ENCODE results near the gene ACIN1.
"Not testable (repeated sequence)": the region's sequence is repeated elsewhere in the genome, so short reads cannot be mapped to it uniquely, and the experiment has no call there.

ACIN1 gene

DNA sequence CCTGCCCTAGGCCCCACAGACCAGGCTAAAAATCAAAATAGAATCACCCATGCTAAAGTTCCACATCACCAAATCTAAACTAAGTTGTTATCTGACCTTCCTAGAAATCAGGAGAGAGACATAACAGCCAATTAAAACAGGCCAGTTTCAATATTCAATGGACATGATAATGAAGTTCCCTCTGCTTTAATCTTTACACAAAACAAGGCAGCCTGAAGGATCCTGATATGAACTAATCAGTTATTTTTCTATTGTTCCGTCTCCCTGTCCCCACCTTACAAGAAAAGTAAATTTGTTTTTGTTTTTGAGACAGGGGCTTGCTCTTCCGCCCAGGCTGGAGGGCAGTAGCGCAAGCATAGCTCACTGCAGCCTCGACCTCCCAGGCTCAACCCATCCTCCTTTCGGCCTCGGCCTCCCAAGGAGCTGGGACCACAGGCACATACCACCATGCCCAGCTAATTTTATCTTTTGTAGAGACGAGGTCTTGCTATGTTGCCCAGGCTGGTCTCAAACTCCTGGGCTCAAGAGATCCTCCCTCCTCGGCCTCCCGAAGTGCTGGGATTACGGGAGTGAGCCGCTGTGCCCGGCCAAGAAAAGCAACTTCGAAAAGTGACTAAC lies 29.5 kb upstream of the ACIN1 start:
- DNase-seq (ENCODE audit: low read depth) = no peak

DNA sequence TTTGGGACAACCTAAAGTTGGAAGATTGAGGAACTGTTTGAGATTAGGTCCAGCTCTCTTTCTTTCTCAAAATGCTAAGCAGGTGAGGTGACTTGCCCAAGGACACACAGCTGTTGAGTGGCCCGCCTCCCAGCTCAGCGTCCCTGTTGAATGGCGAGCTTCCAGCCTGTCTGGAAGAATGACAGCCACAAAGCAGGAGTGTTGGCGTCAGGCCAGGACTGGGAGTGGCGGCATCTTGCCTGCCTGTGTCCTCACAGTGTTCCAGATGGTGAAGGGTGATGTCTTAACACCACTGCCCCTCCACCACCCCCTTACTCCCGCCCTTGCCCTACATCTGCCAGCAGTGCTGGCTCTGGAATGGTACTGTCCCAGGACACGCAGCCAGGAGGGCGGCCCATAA lies 28.5 kb upstream of the ACIN1 start:
- no peak for DNase-seq (ENCODE audit: low read depth)

DNA sequence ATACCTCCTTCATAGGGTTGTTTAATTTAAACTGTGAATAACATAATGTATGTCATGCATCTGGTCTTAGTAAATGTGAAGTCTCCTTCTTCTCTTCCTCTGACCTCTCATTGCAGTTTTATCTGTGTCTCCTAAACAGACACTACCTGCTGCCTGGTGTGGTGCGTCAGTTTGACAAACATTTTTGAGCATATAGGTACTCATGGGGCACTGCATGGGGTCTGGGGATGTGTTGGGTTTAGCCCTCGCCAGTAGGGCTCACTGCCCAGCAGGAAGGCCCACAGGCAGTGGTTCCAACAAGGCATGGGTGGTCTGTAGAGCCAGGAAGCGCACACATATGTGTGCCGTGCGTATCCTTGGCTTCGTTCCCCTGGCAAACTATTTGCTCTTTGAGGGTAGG lies 27.1 kb upstream of the ACIN1 start:
- no peak for DNase-seq (ENCODE audit: low read depth)

DNA sequence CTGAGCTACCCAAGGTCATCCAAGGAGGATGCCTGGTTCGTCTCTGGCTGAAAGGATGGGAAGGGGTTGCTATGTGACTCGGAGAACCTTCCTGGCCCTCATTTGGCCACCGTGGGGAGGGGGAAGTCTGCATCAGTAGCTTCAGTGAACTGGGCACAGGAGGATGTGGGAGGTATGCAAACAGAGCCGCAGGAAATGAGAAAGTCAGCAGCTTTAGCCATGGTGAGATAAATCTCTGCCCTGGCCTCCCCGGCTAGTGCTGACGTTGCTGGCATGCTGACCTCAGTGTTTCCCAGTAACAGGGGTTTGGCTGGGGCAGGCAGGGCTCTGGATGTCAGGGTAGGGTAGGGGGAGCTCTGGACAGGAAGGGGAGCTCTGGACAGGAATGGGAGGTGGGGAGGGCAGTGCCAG lies 26.4 kb upstream of the ACIN1 start:
- no peak for DNase-seq (ENCODE audit: low read depth)

DNA sequence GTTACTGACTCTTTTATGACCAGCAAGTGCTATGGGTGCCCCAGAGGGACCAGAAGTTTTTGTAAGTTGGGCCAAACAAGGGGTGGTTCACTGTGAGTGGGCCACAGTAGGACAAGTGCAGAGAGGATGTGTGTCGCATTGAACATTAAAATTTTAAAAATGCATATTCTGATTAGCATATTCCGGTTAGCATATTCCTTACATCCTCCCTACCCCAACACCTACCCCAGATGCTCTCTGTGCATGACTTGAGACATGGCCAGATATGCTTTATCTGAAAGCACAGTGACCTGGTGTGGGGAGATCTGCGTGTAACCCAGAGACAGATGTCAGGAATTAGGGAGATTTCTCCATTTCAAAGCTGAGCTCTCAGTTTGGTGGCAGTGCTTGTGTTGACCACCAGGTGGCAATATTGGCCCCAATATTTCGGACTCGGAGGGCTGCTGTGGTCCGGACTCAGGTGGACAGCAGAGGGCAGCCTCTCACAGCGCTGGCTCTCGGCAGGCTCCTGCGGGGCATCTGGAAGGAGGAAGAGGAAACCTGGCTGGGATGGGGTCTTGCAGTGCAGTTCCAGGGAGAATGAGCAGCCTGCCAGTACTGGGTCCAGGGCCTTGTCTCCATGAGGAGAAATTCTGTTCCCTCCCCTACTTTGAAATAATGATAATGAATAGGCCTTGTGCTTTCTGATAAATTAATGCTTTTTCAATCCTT lies 25.8 kb upstream of the ACIN1 start:
- peak; percentile 73 for DNase-seq (ENCODE audit: low read depth)

DNA sequence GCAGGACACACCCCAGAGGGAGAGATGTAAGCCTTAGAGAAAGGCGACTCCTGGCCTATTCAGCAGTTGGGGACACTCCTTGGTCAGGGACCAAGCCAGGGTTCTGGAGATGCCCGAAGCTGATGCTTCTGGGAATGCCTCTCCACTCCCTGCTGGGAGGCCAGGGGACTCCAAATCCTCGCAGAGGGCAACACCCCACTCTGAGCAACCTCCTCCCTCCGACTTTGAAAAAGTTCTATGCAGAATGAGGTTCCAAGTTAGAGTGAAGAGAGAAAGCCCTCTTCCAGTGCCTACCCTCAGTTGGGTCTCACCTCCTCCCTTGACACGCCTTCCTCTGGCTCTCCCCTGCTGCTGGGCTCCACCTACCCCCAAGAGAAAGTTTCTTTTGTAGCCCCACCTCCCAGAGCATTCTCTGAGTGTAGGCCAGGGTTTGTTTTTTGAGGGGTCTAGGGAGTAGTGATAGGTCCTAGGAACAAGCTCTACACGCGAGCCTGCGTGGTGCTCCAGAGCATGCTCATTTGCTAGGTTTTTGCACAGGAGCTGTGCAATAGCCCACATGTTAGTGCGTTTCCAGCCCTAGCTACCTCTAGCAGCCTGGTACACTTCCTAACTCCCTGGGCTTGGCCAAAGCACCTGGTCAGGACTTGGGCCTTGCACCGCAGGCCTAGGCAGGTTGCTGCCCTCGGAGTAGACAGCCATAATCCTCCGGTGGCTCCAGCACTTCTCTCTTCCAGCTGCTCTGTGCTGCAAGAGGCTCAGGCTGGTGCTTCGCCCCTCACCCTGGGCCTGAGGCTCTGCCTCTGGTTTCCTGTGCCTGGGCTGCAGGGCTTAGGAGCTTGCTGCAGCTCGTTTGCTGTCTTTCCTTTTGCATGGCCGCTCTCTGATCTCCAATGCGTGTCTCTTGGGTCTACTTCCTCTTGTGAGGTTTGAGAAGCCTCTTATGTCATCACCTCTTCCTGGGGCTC lies 24.7 kb upstream of the ACIN1 start:
- no peak for DNase-seq (ENCODE audit: low read depth)

DNA sequence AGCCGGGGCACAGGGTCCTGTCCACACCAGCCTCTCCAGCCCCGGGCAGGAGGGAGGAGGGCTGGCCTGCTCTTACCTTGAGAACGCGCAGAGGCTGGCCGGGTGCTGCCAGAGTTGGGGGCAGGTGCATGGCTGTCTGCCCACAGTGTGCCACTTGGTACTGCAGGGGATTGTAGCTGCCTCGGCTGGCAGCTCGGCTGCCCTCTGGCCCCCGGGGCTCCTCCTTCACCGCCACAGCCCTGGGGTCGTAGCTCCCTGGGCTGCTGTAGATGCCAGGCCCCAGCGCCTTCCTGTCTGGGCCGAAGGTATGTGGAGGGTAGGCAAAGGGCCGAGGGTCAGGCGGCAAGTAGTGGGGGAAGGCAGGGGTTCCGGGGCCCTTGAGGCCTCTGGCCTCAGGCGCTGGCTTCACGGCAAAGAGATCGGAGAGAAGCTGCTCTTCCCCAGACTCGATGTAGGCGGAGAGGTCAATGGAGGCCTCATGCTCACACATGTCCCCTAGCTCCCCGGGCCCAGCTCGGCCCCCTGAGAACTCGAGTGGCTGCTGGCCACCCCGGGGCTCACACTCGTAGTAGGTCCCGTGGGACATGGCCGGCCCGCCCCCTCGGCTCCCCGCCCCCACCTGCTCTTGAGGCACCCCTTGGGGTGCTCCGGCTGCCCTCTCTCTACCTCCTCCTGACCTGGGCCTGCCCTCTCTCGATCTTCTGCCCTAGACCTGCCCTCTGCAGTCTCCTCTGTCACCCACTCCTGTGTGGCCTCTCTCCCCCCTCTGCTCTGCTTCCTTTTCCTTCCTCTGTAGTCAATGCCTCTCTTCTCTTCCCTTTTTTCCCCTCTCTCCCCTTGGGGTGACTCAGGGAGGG lies 23.8 kb upstream of the ACIN1 start, which contains the start of gene CEBPE:
CEBPE (minus strand) TSS at position 750 of the 857 bp plus-strand sequence; CDS start at position 586, 164 bp downstream.
- DNase-seq (ENCODE audit: low read depth) = no peak

DNA sequence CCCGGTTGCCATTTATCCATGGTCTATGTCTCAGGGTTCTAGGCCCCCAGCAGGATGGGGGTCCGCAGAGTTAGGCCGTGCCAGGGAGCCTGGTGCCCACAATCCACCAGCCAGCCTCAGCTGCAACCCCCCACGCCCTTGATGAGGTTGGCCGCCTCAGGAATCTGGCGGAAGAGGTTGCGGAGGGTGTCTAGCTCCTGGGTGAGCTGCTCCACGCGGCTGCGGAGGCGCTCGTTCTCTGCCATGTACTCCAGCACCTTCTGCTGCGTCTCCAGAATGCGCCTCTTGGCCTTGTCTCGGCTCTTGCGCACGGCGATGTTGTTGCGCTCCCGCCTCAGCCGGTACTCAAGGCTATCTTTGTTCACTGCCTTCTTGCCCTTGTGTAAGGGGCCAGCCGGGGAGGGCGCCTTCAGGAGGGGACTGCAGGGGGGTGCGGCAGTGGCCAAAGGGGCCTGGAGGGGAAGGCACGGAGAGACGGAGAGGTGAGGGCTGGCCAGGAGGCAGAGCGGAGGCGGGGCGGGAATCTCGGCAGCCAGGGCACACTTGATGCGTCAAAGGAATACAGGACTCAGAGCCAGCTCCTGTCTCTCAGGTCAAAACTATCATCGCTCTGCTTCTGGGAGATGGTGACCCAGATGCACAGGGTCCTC lies 22.6 kb upstream of the ACIN1 start:
- DNase-seq (ENCODE audit: low read depth) = no peak

DNA sequence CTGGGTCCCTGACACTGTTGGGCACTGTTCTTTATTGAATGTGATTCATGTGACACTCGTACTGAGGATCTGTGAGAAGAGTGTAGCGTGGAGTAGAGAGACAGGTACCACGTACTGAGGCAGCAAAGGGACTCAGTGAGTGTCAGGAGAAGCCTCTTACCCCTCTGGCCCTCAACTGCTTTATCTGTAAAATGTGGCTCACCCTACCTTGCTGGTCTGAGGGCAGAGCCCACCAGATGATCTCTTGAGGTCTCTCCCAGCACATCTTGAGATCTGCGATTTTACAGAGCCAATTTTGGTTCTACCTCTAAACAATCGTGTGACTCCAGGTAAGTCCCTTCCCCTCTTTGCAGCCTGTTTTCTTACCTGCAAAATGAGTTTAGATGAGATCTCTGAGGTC lies 21.0 kb upstream of the ACIN1 start:
- no peak for DNase-seq (ENCODE audit: low read depth)

DNA sequence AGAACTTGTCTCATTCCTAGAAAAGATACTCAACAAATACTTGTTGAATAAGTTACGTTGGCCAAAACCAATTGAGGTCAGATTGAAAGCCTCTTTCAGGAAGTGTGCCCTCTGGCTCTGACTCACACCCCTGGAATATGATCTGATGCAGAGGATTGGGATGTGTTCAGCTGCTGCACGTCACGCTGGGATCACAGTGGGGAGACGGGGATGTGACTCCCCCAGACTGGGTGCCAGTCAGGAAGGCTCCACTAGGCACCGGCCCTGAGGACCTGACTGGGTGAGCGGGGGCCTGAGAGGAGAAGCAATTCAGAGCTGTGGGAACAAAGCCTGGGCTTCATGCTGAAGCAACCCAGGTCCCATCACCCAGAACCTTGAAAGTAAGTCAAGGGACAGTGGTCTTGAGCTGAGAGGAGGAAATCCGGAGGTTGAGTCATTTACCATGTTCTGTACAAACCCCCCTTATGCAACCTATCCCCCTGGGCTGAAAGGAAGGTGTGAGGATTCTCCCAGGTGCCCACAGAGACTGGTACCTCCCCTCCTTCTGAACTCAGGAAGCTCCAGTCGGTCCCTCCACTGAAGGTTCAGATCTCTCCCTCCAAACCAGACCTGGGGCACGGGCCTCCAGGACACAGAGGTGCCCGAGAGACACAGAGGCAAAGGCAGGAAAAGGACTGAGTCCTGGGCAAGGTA lies 20.2 kb upstream of the ACIN1 start:
- DNase-seq (ENCODE audit: low read depth) = peak; percentile 71

DNA sequence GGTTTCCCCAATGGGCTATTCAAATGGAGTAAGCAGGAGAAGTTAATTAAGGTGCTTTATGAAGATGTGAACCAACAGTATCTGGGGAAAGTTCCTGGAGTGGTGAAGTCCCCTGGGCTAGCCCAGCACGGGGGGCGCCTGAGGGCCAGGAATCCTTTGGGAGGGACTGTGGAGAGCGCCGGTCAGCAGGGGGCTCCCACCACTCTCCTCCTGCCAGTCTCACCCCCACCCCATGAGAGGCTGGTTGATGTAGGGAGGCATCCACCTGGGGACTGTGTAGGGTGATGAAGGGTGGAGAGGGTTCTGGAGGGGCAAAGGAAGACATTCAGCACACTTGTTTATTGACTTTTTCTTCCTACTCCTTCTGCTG lies 19.7 kb upstream of the ACIN1 start:
- no peak for DNase-seq (ENCODE audit: low read depth)

DNA sequence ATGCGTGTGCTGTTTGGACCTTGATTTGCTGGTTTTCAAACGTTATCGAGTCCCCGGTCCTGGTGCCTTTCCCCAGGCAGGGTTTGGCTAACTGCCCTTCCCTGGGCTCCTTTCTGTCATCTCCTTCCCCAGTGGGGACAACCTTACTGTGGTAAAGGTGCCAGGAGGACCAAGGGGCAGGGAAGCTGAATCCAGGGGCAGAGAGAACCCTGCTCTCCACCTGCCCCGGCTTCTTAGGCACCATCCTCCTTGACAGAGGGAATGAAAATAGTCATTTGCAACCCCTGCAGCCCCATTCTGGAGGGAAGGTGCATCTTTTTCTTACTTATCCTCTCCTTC lies 19.2 kb upstream of the ACIN1 start:
- DNase-seq (ENCODE audit: low read depth) = no peak

DNA sequence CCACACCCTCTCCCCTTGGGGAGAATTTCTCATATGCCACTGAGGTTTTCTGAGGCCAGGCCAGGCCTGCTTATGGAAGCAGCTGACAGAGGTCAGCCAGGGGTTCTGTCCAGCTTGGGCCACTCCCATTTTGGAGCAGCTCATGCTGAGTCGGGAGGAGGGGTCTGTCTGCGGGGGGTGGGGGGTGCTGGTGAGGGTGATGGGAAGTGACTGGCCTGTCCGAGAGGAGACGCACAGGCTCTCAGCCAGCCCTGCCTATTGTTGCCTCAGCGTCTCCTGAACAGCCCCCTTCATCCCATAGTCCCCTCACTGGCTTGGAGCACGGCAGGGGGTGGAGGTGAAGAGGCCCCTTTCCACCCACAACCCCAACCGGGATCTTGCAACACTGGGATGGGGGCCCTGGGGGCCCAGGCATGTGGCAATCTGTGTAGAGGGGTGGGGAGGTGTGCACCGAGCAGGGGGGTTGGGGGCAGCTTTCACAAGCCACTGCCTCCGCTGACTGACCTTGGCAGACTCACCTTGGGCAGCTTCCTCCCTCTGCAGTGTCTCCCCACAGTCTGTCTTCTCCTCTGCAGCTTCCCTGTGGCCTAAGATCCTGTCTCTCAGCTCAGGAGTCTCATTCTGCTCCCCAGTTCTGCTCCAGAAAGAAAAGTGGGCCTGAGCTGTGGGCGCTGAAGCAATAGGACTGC lies 18.6 kb upstream of the ACIN1 start:
- peak; percentile 43 for DNase-seq (ENCODE audit: low read depth)

DNA sequence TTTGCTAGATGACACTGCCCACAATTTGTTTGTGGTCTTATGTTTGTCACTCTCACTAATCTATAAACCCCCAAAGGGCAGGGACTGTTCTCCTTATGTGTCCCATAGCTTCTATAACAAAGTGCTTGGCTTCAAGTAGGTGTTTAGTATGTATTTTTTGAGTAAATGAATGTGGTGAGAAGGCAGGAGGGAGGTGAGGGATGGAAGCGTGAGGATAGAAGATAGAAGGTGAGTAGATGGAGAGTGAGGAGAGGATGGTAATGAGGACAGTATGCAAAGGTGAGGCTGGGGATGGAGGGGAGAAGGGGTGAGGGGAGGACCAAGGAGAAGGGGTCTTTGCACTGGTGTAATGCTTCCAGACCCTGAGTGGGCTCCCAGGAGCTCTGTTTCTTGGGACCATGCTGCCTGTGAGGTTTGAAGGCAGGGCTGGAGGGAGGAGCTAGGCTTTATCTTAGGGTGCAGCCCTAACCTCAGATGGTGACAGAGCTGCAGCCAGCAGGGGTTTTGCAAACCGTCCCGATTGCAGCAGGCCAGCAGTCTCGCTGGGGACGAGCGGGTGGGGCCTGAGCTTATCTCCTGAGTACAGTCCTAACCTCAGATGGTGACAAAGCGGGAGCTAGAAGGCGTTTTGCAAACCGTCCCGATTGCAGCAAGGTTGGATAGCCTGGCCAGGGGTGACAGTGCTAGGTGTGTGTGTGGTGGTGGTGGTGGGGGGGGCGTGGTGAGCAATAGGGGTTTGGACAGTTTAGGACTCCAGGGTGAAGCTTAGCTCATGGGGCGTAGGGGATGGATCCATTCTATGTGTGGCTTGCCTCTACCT lies 17.6 kb upstream of the ACIN1 start:
- DNase-seq (ENCODE audit: low read depth) = no peak

DNA sequence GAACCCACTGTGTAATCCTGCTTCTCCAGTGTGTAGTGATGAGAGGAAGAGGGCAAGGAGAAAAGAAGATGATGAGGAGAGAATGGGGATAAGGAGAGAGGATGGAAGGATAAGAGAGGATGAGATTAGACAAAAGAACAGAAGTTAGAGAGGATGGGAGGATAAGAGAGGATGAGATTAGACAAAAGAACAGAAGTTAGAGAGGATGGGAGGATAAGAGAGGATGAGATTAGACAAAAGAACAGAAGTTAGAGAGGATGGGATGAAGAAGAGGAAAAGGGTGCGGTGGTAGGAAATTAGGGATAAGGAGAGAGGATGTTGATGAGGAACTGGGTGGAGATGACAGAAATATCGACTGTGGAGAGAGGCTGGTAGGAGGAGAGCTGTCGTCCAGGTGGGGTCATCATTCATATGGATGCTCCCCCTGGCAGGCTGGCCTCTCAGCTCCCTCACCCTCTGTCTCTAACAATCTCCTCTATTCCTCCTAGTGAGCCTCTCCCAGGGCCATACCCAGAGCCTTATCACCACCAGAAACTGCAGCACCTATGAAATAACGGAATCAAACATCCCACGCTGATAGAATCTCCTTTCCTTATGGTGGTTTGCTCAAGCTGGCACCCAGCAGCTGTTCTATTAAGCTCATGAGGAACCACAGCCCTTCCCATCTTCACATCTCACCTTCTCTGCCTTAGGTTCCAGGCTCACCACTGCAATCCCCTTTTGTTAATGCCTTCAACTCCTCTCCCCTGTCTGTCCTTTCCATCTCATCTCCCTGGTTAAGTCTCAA lies 15.8 kb upstream of the ACIN1 start:
- DNase-seq (ENCODE audit: low read depth) = no peak

DNA sequence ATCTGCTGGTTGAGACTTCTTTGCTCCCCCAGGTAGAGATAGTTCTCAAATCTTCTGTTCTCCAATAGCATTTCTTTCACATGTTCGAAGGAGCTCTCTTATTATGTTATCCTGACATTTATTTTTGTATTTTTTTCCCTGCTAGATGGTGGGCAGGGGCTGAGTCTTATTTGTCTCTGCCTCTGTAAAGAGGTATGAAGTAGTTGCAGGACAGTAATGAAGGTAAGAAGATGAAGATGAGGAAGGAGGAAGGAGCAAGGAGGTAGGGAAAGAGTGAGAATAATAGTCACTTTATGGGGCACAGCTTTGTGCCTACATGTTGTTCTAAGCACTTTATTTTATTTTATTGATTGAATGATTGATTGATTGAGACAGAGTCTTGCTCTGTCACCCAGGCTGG lies 14.8 kb upstream of the ACIN1 start:
- DNase-seq (ENCODE audit: low read depth) = no peak

DNA sequence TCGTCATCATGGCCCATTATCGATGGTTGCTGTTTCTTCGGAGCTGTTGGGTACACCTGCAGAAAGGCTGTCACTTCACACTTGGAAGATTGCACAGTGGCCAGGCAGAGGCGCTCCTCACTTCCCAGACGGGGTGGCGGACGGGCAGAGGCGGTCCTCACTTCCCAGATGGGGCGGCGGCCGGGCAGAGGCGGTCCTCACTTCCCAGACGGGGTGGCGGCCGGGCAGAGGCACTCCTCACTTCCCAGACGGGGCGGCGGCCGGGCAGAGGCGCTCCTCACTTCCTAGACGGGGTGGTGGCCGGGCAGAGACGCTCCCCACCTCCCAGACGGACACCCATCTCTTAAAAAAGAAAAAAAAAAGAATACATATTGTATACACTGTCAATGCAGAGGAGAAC lies 13.2 kb upstream of the ACIN1 start:
- not testable (repeated sequence) for DNase-seq (ENCODE audit: low read depth)

DNA sequence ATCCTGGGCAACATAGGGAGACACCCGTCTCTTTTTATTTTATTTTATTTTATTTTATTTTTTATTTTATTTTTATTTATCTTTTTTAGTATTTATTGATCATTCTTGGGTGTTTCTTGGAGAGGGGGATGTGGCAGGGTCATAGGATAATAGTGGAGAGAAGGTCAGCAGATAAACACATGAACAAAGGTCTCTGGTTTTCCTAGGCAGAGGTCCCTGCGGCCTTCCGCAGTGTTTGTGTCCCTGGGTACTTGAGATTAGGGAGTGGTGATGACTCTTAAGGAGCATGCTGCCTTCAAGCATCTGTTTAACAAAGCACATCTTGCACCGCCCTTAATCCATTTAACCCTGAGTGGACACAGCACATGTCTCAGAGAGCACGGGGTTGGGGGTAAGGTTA lies 12.7 kb upstream of the ACIN1 start:
- not testable (repeated sequence) for DNase-seq (ENCODE audit: low read depth)

DNA sequence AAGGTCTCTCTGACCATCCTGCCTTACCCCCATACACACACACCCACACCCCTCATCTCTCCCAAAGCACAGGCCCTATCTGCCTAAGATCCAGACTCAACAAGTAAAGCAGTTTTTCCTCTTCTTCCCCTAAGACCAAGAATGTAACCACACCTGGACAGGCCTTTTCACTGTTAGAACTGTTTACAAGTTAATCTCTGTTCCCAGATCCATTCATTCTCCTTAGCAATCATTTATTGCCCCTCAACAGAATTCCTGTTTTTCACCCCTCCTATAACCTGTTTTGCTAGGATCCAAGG lies 11.8 kb upstream of the ACIN1 start:
- DNase-seq (ENCODE audit: low read depth) = no peak

All from fibroblast of the conjunctiva (primary cell).